Measurements from ENCODE around the gene PI4KB. TPM values are rescaled to one million over a fixed set of nuclear protein-coding genes. Genes with fewer than 3 reads are reported as not detected.
A peak's percentile ranks its signal among the peaks of the same experiment; 100 is the strongest.

The PI4KB gene
- total and polyA plus RNA-seq, 2 of the 13 experiments (the other 11 are each of a cell fraction or from before 2014, with no cell fraction given) = 19.5 to 29.3 TPM

DNA sequence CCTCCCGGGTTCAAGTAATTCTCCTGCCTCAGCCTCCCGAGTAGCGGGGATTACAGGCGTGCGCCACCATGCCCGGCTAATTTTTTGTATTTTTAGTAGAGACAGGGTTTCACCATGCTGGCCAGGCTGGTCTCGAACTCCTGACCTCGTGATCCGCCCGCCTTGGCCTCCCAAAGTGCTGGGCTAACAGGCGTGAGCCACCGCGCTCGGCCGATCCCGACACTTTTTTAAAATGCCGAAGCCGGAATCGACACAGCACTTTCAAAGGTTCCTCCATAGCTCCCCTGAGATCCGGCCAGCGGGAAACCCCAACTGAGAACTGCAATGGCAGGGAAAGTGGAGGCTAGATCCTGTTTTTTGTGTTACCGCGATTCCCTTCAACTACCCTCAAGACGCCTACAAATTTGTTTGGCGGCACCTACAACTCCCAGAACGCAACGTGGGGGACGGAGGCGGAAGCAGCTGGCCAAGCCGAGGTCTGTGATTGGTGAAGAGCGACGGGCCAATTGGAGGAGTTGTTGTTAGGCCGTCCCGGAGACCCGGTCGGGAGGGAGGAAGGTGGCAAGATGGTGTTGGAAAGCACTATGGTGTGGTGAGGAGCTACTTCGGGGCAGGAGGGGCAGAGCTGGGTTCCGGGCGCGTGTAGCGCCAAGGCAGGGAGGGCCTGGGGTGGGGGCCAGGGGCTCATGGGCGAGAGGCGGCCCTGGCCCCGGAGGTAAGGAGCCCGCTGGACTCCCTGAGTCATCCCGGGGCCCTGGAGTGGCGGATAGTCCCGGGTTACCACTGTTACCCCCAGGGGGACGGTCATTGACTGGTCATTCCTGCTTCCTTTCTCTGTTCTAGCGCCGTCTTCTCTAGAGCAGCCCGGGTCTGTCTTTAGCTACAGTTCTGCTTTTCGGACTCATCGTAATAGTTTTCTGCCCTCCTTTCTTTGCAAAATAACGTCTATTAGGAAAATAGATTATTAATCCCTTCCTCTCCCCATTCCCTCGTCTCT lies 72.7 kb downstream of the PI4KB start, which contains the start of gene PSMD4 (continued):
- TF ChIP-seq NFE2L1 (CRISPR knock-in tag; IDR thresholded peaks at IDR 0.05; ENCODE audit: borderline replicate concordance) = peak; percentile 94; the same call in 1 of the 2 replicates
- TF ChIP-seq, protein P1, sequence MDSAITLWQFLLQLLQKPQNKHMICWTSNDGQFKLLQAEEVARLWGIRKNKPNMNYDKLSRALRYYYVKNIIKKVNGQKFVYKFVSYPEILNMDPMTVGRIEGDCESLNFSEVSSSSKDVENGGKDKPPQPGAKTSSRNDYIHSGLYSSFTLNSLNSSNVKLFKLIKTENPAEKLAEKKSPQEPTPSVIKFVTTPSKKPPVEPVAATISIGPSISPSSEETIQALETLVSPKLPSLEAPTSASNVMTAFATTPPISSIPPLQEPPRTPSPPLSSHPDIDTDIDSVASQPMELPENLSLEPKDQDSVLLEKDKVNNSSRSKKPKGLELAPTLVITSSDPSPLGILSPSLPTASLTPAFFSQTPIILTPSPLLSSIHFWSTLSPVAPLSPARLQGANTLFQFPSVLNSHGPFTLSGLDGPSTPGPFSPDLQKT (CRISPR knock-in tag; IDR thresholded peaks at IDR 0.05; ENCODE audit: borderline replicate concordance) = no peak
- TF ChIP-seq NR2C2 (CRISPR knock-in tag; IDR thresholded peaks at IDR 0.05; ENCODE audit: borderline replicate concordance) = peak; percentile 73
- TF ChIP-seq POGK (CRISPR knock-in tag; conservative IDR thresholded peaks at IDR 0.05) = peak; percentile 86
- peak; percentile 22; the same call in 1 of the 2 replicates for TF ChIP-seq GMEB2 (CRISPR knock-in tag; IDR thresholded peaks at IDR 0.05; ENCODE audit: low read depth)
- TF ChIP-seq SAP130 (CRISPR knock-in tag; IDR thresholded peaks at IDR 0.05; ENCODE audit: low read depth) = peak; percentile 91
- peak; percentile 57; the same call in 1 of the 2 replicates for TF ChIP-seq KAT7 (CRISPR knock-in tag; IDR thresholded peaks at IDR 0.05; ENCODE audit: borderline replicate concordance)
- TF ChIP-seq KMT2B (CRISPR knock-in tag; IDR thresholded peaks at IDR 0.05) = peak; percentile 62; the same call in 1 of the 2 replicates
- peak; percentile 71; the same call in 1 of the 2 replicates for TF ChIP-seq FOXK1 (CRISPR knock-in tag; IDR thresholded peaks at IDR 0.05; ENCODE audit: borderline replicate concordance, low read depth)
- TF ChIP-seq ZGPAT (CRISPR knock-in tag; IDR thresholded peaks at IDR 0.05) = peak; percentile 67; the same call in 1 of the 2 replicates
- TF ChIP-seq, protein P2, sequence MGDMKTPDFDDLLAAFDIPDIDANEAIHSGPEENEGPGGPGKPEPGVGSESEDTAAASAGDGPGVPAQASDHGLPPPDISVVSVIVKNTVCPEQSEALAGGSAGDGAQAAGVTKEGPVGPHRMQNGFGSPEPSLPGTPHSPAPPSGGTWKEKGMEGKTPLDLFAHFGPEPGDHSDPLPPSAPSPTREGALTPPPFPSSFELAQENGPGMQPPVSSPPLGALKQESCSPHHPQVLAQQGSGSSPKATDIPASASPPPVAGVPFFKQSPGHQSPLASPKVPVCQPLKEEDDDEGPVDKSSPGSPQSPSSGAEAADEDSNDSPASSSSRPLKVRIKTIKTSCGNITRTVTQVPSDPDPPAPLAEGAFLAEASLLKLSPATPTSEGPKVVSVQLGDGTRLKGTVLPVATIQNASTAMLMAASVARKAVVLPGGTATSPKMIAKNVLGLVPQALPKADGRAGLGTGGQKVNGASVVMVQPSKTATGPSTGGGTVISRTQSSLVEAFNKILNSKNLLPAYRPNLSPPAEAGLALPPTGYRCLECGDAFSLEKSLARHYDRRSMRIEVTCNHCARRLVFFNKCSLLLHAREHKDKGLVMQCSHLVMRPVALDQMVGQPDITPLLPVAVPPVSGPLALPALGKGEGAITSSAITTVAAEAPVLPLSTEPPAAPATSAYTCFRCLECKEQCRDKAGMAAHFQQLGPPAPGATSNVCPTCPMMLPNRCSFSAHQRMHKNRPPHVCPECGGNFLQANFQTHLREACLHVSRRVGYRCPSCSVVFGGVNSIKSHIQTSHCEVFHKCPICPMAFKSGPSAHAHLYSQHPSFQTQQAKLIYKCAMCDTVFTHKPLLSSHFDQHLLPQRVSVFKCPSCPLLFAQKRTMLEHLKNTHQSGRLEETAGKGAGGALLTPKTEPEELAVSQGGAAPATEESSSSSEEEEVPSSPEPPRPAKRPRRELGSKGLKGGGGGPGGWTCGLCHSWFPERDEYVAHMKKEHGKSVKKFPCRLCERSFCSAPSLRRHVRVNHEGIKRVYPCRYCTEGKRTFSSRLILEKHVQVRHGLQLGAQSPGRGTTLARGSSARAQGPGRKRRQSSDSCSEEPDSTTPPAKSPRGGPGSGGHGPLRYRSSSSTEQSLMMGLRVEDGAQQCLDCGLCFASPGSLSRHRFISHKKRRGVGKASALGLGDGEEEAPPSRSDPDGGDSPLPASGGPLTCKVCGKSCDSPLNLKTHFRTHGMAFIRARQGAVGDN (CRISPR knock-in tag; IDR thresholded peaks at IDR 0.05) = peak; percentile 84
- no peak for TF ChIP-seq FOXO1 (CRISPR knock-in tag; IDR thresholded peaks at IDR 0.05)
- no peak for TF ChIP-seq PTBP1 (IDR thresholded peaks at IDR 0.05; ENCODE audit: low read depth, low read length, poor library complexity, severe bottlenecking)
- TF ChIP-seq ZNF484 (CRISPR knock-in tag; IDR thresholded peaks at IDR 0.05; ENCODE audit: borderline replicate concordance, low read depth) = no peak
- TF ChIP-seq ZZZ3 (CRISPR knock-in tag; IDR thresholded peaks at IDR 0.05; ENCODE audit: borderline replicate concordance) = no peak
- peak; percentile 28 for TF ChIP-seq ARNT2 (CRISPR knock-in tag; IDR thresholded peaks at IDR 0.05; ENCODE audit: low read depth)
- no peak for TF ChIP-seq ZNF136 (CRISPR knock-in tag; IDR thresholded peaks at IDR 0.05; ENCODE audit: low read depth)

Data from HepG2 (cell line).